ENCODE measurements around the gene TMEM225.

DNA sequence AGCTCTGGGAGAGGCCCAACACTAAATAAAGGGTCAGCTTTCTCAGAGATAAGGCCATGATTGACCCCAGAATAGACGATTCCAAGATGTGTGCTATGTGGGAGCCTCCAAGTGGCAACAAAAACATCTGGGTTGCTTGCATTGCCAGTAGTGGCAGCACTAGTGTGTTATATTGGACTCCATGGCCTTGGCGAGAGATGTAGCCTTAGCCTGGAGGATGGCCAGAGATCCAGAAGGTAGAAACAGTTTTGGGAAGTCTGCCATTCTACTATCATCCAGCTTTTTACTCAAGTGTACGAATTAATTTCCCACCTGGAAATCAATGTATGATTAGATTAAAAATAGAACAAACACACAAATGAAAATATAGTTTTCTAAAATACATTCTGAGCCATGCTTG, 19.5 kb upstream of the TMEM225 start:
- TF ChIP-seq, protein P1, sequence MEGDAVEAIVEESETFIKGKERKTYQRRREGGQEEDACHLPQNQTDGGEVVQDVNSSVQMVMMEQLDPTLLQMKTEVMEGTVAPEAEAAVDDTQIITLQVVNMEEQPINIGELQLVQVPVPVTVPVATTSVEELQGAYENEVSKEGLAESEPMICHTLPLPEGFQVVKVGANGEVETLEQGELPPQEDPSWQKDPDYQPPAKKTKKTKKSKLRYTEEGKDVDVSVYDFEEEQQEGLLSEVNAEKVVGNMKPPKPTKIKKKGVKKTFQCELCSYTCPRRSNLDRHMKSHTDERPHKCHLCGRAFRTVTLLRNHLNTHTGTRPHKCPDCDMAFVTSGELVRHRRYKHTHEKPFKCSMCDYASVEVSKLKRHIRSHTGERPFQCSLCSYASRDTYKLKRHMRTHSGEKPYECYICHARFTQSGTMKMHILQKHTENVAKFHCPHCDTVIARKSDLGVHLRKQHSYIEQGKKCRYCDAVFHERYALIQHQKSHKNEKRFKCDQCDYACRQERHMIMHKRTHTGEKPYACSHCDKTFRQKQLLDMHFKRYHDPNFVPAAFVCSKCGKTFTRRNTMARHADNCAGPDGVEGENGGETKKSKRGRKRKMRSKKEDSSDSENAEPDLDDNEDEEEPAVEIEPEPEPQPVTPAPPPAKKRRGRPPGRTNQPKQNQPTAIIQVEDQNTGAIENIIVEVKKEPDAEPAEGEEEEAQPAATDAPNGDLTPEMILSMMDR (IDR thresholded peaks at IDR 0.05) = no peak
- TF ChIP-seq ZFX (IDR thresholded peaks at IDR 0.05; ENCODE audit: borderline replicate concordance) = no peak
